Activated T-cell treated with anti-CD3 and anti-CD28 coated beads, Interleukin-2, amount 50 U/mL, for 72 hours (primary cell): ENCODE data around the gene GSTK1. TPM values are rescaled to one million over a fixed set of nuclear protein-coding genes. Genes with fewer than 3 reads are reported as not detected.
A peak's percentile ranks its signal among the peaks of the same experiment; 100 is the strongest.
"Not testable (repeated sequence)": the region's sequence is repeated elsewhere in the genome, so short reads cannot be mapped to it uniquely, and the experiment has no call there.

Source experiments
- ATAC-seq, 2 donors: fragments of 150-1000 bp; cut with Tn5 transposase; replicated peaks in 1 of 2; 2 replicates each; pipeline ENCODE4 v1.10.0; 2021; ENCODE audit warnings: moderate library complexity in 2 of 2, mild to moderate bottlenecking in 1 of 2
- DNase-seq, 2 donors: peaks; one replicate each; pipeline ENCODE4 v3.0.0; 2021 to 2022; ENCODE audit warnings: mixed read lengths in 1 of 2
- H3K27ac Mint-ChIP-seq: one replicate; pipeline ENCODE4 v1.8.0; 2022; ENCODE audit warnings: mild to moderate bottlenecking, moderate library complexity, mixed read lengths
- H3K27me3 Mint-ChIP-seq: one replicate; pipeline ENCODE4 v1.8.0; 2022; ENCODE audit warnings: low read depth, mixed read lengths
- H3K36me3 Mint-ChIP-seq, 2 donors: one replicate each; pipeline ENCODE4 v1.8.0; 2022; ENCODE audit warnings: mixed read lengths in 2 of 2, mild to moderate bottlenecking in 1 of 2; ENCODE audit not compliant: insufficient read depth in 2 of 2
- H3K4me1 Mint-ChIP-seq: one replicate; pipeline ENCODE4 v1.8.0; 2022; ENCODE audit warnings: low read depth, mixed read lengths
- H3K4me3 Mint-ChIP-seq, 2 donors: one replicate each; pipeline ENCODE4 v1.8.0; 2022; ENCODE audit warnings: mild to moderate bottlenecking in 2 of 2, mixed read lengths in 2 of 2, moderate library complexity in 2 of 2
- H3K9me3 Mint-ChIP-seq, 2 donors: one replicate each; pipeline ENCODE4 v1.8.0; 2022; ENCODE audit warnings: mixed read lengths in 2 of 2
- total RNA-seq, 2 donors: library from RNA; stranded (reverse); gene quantifications; one replicate each; pipeline ENCODE4 v1.2.3, GENCODE V29; 2022

GSTK1 gene
- 100 to 1,000 TPM; 242 to 298 TPM for total RNA-seq

DNA sequence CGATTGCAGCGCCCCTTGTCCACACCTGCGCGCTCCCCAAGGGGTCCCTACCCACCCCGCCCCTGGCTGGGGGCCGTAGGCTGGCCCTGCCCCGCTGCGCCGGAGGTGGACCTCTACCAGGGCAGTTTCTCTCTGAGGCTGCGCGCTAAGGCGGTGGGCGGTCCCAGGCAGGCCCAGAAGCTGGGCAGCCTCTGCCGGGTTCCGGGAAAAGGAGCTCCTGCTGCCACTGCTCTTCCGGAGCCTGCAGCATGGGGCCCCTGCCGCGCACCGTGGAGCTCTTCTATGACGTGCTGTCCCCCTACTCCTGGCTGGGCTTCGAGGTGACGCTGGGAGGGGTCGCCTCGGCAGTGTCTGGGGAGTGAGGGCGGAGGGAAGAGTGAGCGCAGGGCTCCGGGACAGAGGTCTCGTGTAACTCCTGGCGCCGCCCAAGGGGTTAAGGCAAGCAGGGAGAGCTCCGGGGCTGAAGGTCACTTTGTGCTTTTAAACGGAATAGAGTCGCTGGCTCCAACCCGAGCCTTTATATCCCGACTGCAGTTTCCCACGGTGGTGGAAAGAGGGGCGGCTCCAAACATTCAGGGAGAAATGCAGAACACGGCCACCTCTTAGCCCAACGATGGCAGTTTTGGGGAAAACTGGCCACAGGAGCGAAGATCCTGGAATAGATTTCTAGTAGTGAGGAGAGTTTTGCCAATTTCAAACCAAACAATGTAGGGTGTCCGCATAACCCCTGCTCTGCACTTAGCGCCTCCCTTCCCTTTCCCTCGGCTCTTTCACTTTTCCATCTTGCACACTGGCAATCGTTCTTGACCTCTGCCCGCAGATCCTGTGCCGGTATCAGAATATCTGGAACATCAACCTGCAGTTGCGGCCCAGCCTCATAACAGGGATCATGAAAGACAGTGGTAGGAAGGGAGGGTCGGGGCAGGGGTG is at the start of gene GSTK1:
Gene GSTK1 (plus strand): TSS at position 176 of the 930 bp plus-strand sequence. CDS start 73 bp downstream, at position 249.
- peak; percentile 88 to 89 for DNase-seq
- Mint-ChIP-seq H3K27me3 (no peaks in the 10 kb centered on the region), H3K9me3 (no peaks in the 10 kb centered on the region), H3K4me1 (peaks cover 69% of the 10 kb centered on the region), H3K4me3 (peak within 1 kb of the TSS; percentile 96 to 99), H3K27ac (peak within 1 kb of the TSS; percentile 99), H3K36me3 (peaks cover 12 to 24% of the 10 kb centered on the region in 2 donors)
- peak; percentile 95 to 99 for ATAC-seq

DNA sequence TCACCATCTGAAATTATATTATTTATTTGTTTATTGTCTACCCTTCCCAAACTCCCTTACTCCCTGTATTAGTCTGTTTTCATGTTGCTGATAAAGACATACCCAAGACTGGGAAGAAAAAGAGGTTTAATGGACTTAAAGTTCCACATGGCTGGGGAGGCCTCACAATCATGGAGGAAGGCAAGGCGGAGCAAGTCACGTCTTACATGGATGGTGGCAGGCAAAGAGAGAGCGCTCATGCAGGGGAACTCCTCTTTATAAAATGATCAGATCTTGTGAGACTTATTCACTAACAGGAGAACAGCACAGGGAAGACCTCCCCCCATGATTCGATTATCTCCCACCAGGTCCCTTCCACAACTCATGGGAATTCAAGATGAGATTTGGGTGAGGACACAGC is 49.8 kb upstream of the GSTK1 start:
- not testable (repeated sequence) for H3K27ac Mint-ChIP-seq, H3K36me3 Mint-ChIP-seq, H3K4me1 Mint-ChIP-seq, H3K9me3 Mint-ChIP-seq, H3K4me3 Mint-ChIP-seq, DNase-seq, ATAC-seq
- H3K27me3 Mint-ChIP-seq = peaks cover 12% of the 10 kb centered on the region

DNA sequence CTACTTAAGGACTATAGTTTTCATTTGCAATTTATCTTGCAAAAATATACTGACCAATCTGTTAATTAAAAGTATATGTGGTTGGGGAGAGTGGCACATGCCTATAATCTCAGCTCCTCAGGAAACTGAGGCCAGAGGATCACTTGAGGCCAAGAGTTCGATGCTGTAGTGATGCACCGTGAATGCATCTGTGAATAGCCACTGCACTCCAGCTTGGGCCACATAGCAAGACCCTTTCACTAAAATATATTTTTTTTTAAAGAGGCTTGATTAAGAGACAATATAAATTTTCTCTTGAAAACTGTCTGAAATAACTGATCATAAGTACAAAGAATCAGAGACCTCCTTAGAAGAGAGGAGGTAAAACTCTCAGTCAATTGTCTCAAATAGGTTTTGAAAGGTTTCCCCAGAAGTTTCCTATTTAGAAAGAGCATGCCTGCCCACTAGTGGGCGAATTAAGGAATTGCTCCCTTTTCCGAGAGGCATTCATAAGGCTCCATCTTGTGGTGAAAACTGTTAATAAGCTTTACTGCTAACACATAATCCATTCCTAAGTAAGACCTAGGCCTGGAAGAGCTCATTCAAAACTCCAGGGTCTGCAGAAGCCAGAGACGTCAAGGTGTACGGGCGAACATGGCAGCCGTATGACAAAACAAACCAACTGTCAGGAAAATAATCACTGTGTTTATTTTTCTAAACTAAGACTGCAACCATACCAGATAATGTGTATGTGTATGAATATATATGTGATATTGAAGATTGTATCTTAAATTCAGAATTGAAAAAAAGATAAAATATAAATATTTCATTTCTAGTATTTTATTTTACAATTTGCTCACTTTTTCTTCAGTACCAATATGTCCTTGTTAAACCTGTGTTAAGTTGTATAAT is 48.2 kb upstream of the GSTK1 start:
- ATAC-seq = peak; percentile 70 to 72
- H3K4me3 Mint-ChIP-seq = no peak overlapping the region
- no peaks in the 10 kb centered on the region for H3K36me3 Mint-ChIP-seq
- DNase-seq = peak; percentile 58 to 68
- H3K27me3 Mint-ChIP-seq = peaks cover 12% of the 10 kb centered on the region
- no peaks in the 10 kb centered on the region for H3K9me3 Mint-ChIP-seq
- no peaks in the 10 kb centered on the region for H3K4me1 Mint-ChIP-seq
- H3K27ac Mint-ChIP-seq = no peak overlapping the region

DNA sequence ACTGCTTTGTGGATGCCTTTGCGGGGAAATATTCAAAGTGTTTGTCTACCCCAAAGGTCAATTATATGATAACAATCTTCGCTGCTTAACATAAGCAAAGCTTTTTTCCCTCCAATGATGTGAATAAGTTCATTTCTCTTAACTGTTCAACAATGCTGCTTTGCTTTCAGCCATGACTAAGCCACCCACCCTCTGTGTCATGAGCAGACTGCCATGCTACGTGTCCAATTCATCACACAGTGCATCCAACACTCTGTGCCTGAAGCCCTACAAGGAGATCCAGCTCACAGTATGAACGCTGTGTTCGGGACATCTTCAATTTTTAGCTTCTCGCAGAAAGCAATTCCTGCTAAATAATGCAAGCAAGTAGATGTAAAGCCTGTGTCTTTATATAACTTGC is 47.1 kb upstream of the GSTK1 start:
- H3K9me3 Mint-ChIP-seq = no peaks in the 10 kb centered on the region
- no peak for ATAC-seq
- H3K27ac Mint-ChIP-seq = no peak overlapping the region

DNA sequence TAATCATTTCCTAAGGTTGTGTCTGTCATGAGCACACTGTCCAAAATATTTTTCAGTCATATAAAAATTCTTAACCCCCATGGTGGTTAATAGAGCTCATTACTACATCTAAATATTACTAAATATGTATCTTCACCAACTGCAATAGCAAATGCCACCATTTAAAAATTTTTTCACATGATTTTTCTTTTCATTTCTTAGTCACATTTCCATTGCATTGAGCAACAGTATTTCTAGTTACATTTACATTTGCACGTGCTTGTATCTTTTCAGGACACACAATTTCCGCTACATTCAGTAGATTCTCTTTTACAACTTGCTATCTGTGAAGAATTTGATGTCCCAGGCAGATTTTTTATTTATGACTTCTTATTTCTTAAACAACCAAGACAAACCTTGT is 46.6 kb upstream of the GSTK1 start:
- H3K9me3 Mint-ChIP-seq = no peaks in the 10 kb centered on the region
- H3K4me1 Mint-ChIP-seq = no peaks in the 10 kb centered on the region
- H3K4me3 Mint-ChIP-seq = no peak overlapping the region
- H3K36me3 Mint-ChIP-seq = no peaks in the 10 kb centered on the region
- ATAC-seq (no peak), DNase-seq (no peak)
- H3K27me3 Mint-ChIP-seq = peaks cover 12% of the 10 kb centered on the region
- H3K27ac Mint-ChIP-seq = no peak overlapping the region

More for the DNA sequence above, 47.1 kb upstream of the GSTK1 start:
- no peak for DNase-seq
- no peaks in the 10 kb centered on the region for H3K36me3 Mint-ChIP-seq
- H3K27me3 Mint-ChIP-seq = peaks cover 12% of the 10 kb centered on the region
- H3K4me3 Mint-ChIP-seq = no peak overlapping the region
- no peaks in the 10 kb centered on the region for H3K4me1 Mint-ChIP-seq

DNA sequence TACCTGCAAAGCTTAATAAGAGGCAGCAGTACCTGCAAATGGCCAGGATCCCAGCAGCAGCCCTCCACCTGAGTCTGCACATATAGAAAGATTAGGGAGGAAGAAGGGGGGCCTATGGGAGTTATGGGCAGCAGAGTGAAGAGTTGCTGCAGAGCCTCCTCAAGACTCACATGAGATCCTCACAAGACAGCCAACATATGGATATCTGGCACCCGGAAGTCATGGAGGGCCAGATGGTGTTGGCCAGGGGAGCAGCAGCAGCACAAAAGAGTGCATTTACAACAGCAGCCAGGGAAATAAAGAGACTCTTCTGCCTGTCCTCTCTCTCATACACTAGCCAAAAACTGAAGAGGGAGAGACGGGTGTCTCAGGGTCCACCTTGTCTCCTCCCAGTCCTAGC is 45.4 kb upstream of the GSTK1 start:
- Mint-ChIP-seq H3K36me3 (no peaks in the 10 kb centered on the region), H3K4me1 (no peaks in the 10 kb centered on the region), H3K27ac (no peak overlapping the region), H3K9me3 (no peaks in the 10 kb centered on the region), H3K4me3 (no peak overlapping the region), H3K27me3 (peaks cover 17% of the 10 kb centered on the region)
- ATAC-seq = no peak
- no peak for DNase-seq

DNA sequence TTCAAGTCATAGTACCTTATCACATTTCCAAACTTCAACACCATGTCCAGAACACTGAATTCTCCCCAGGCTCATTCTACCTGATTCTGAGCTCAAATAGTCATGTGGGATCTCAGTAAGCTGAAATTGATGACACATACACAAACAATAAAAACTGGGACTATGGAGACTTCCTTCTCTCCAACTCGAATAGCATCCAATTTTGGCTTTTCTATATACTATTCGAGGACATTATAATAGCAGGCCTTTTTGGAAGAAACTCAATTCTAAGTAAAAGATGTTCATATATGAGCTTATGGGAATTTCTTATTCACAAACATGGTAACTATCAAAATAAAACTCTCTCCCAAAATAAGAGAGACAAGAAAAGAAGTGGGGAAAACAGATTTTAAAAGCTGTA is 42.0 kb upstream of the GSTK1 start:
- Mint-ChIP-seq H3K9me3 (no peaks in the 10 kb centered on the region), H3K4me1 (no peaks in the 10 kb centered on the region), H3K36me3 (no peaks in the 10 kb centered on the region), H3K27me3 (peaks cover 29% of the 10 kb centered on the region), H3K4me3 (no peak overlapping the region), H3K27ac (no peak overlapping the region)
- DNase-seq (no peak), ATAC-seq (no peak)

DNA sequence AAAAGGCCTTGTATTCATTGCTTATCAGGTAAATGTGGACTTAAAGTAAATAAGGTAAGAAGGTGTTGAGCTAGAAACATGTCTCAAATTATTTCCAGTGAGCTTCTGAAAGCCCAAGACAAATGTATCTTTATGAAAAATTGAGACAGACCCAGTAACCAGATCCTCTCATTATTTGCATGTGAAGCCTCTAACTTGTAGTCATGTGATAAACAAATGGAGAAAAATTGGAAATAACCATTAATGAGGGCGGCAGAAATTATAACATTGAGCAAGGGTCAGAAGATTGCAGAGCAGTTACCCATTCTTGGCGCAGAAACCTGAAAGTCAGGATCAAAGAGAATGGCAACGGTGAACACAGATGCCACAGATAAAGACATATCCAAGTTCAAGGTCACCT is 41.5 kb upstream of the GSTK1 start, which contains the start of gene TAS2R40:
Gene TAS2R40 (plus strand): TSS at position 301 of the 400 bp plus-strand sequence. CDS start 42 bp downstream, at position 343.
- Mint-ChIP-seq H3K27me3 (peaks cover 28% of the 10 kb centered on the region), H3K4me3 (no peak within 1 kb of the TSS), H3K4me1 (no peaks in the 10 kb centered on the region), H3K36me3 (no peaks in the 10 kb centered on the region), H3K9me3 (no peaks in the 10 kb centered on the region), H3K27ac (no peak within 1 kb of the TSS)
- DNase-seq = no peak
- no peak for ATAC-seq

DNA sequence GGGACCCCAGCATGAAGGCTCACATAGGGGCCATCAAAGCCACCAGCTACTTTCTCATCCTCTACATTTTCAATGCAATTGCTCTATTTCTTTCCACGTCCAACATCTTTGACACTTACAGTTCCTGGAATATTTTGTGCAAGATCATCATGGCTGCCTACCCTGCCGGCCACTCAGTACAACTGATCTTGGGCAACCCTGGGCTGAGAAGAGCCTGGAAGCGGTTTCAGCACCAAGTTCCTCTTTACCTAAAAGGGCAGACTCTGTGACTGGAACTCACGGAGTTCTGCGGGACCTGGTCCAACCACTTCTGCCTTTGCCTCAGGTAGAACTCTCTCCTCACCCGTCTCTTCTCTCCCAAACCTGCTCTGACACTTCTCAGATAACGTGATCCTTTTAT is 40.5 kb upstream of the GSTK1 start:
- no peaks in the 10 kb centered on the region for H3K9me3 Mint-ChIP-seq
- no peak for ATAC-seq
- no peak overlapping the region for H3K27ac Mint-ChIP-seq
- no peaks in the 10 kb centered on the region for H3K4me1 Mint-ChIP-seq
- H3K36me3 Mint-ChIP-seq = no peaks in the 10 kb centered on the region
- H3K27me3 Mint-ChIP-seq = peaks cover 18% of the 10 kb centered on the region
- no peak for DNase-seq
- H3K4me3 Mint-ChIP-seq = no peak overlapping the region

DNA sequence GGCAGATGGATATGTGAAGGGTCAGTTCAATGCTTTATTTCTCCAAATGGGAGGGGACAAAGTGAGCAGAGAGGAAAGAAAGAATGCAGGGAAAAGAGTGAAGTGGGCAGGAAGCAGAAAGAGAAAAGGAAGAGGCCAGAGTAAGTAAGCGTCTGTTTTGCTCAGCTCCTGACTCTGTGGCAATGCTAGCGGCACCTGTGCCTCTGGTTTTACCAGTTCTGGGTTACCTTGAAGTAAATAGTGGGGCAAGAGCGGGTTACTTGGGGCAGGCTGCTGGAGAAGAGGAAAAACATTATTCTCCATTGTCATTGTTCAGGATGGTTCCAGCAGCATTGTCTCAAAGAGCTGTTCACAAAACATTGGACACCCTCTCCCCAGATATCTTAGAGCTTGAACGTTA is 39.5 kb upstream of the GSTK1 start:
- H3K9me3 Mint-ChIP-seq = no peaks in the 10 kb centered on the region
- H3K4me3 Mint-ChIP-seq = no peak overlapping the region
- DNase-seq (no peak), ATAC-seq (no peak)
- H3K36me3 Mint-ChIP-seq = no peaks in the 10 kb centered on the region
- H3K27me3 Mint-ChIP-seq = peaks cover 17% of the 10 kb centered on the region
- no peak overlapping the region for H3K27ac Mint-ChIP-seq
- no peaks in the 10 kb centered on the region for H3K4me1 Mint-ChIP-seq

DNA sequence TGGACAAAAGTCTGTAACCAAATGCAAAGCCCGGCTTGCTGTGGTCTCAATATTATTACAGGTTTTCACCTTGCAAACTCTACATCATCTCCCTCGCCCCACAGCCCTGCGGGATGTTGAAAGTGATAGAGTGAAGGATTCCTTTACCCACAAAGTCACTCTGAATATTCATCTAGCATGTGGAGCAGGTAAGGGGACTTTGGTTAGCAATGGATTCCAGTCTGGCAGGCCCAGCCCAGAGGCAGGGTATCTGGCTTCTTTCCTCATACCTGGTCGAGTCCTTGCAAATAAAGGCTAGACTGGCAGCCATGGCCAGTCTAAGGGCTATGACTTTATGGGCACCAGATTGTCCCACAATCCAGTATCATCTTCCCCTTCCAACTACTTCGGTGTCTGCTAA is 38.2 kb upstream of the GSTK1 start:
- ATAC-seq (no peak), DNase-seq (no peak)
- H3K36me3 Mint-ChIP-seq = no peaks in the 10 kb centered on the region
- H3K27ac Mint-ChIP-seq = no peak overlapping the region
- H3K27me3 Mint-ChIP-seq = peaks cover 17% of the 10 kb centered on the region
- no peaks in the 10 kb centered on the region for H3K4me1 Mint-ChIP-seq
- H3K9me3 Mint-ChIP-seq = no peaks in the 10 kb centered on the region
- no peak overlapping the region for H3K4me3 Mint-ChIP-seq

DNA sequence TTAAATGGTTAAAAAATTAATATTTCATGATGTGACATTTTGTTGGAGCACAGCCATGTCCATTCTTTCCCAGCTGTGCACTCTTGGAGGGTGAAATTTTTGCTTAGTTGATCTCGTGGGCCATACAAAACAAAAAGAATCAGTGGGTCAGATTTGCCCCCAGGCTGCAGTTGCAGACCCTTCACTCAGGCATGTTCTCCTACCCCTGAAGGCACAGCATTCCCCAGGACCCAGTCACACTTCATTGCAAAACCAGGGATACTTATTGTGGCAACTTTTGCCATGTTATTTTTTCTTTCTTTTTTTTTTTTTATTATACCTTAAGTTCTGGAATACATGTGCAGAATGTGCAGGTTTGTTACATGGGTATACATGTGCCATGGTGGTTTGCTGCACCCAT is 35.4 kb upstream of the GSTK1 start:
- peaks cover 12% of the 10 kb centered on the region for H3K27me3 Mint-ChIP-seq

More for the DNA sequence above, 35.4 kb upstream of the GSTK1 start:
- no peaks in the 10 kb centered on the region for H3K36me3 Mint-ChIP-seq
- no peak overlapping the region for H3K4me3 Mint-ChIP-seq
- no peaks in the 10 kb centered on the region for H3K4me1 Mint-ChIP-seq
- no peaks in the 10 kb centered on the region for H3K9me3 Mint-ChIP-seq
- no peak overlapping the region for H3K27ac Mint-ChIP-seq
- ATAC-seq (no peak), DNase-seq (no peak)
